Measurements from ENCODE around the gene CDCA4. TPM values are rescaled to one million over a fixed set of nuclear protein-coding genes. Genes with fewer than 3 reads are reported as not detected.

CDCA4 gene
- polyA plus RNA-seq, 3 donors: 17.4 to 19.3 (median 18.7) TPM

DNA sequence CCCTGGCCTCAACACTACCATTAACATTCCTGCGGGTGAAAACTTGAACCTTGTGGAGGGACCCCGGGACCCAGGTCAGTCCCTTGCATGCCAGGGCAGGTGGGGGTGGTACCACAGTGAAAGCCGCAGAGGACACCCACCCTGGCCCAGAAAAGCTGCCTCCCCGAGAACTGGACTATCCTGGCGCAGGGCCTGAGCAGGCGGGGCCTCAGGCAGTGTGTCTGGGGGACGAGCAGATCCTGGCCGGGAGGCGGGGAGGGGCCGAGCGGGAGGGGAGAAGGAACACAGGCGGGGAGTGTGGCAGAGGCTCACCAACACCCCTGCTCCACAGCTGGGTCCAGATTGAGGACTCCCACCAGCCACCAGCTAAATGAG, 52.7 kb downstream of the CDCA4 start:
- no peak for DNase-seq (ENCODE audit: low read depth in 3 of 3, low spot score in 2 of 3)

DNA sequence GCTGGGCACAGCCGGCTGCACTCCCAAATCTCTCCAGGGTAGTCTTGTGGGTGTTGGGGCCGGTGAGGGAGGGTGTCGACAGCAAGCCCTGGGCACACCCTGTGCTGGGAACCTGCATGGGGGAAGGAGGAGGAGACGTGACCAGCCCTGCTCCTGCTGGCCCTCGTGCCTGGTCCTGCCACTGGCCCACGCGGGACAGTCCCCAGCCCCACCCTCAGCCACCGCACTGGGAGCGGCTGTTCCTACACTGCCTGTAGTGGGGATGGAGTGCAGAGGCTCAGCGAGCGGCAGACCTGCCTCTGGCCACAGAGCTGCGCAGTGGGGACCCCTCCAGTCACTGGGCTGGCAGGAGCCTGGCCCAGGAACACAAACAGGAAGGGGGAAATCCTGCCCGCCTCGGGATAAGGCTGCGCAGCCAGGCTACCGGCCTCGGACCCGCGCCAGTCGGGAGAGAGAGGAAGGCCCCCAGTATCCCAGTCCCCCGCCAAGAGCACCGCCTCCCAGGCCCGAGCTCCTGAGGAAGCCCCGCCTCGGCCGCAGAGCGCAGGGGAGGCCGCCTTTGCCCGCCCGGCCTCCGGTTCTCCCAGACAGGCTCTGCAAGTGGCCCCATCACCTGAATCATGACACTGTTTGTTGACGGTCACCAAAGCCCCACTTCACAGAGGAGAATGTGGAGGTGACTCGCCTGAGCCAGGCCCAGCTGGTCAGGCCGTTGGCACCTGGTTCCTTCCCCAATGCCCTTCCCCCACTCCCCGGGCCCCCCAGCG, 53.3 kb downstream of the CDCA4 start:
- DNase-seq (ENCODE audit: low read depth in 3 of 3, low spot score in 2 of 3): no peak

DNA sequence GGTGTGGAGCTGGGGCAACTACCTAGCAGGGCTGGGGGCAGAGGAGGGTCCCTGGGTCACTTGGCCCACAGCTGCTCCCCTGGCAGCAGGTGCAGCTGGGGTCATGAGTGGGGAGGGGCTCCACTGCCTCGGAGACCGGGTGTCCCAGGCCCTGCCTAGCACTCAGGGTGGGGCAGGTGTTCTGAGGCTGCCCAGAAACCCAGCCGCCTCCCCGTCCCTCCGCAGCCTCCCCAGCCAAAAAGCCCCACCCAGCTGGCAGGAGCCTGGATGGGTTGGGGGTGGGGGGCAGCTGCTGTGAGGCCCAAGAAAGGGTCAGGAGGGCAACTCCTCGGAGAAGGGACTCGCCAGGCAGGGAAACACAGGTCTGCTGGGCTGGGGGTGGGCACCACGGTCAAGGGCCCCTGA, 53.9 kb downstream of the CDCA4 start:
- no peak for DNase-seq (ENCODE audit: low read depth in 3 of 3, low spot score in 2 of 3)

DNA sequence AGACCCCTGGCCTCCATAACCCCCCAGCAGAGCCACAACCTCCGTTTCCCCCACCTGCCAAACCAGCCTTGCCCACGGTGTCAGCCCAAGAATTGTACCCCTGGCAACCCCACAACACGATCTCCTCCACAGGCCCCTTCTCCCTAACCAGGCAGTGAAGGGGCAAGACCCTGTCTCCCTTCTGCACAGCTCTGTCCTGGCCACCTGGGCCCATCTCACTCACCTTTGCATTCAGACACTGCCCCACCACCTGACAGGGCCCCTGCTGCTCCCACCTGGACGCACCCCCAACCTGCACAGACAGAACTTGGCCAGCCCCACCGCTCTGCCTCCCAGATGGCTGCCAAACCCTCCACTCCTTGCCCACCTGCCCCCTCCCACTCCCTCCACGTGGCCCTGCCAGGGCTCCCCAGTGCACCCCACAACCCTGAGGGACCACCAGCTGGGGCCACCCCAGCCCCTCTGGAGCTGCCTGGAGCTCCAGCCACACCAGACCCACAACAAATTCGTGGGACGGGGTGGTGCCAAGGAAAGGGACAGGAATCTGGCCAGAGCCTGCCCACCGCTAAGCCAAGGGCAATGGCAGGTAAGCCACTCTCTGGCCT, 54.5 kb downstream of the CDCA4 start:
- DNase-seq (ENCODE audit: low read depth in 3 of 3, low spot score in 2 of 3): no peak

DNA sequence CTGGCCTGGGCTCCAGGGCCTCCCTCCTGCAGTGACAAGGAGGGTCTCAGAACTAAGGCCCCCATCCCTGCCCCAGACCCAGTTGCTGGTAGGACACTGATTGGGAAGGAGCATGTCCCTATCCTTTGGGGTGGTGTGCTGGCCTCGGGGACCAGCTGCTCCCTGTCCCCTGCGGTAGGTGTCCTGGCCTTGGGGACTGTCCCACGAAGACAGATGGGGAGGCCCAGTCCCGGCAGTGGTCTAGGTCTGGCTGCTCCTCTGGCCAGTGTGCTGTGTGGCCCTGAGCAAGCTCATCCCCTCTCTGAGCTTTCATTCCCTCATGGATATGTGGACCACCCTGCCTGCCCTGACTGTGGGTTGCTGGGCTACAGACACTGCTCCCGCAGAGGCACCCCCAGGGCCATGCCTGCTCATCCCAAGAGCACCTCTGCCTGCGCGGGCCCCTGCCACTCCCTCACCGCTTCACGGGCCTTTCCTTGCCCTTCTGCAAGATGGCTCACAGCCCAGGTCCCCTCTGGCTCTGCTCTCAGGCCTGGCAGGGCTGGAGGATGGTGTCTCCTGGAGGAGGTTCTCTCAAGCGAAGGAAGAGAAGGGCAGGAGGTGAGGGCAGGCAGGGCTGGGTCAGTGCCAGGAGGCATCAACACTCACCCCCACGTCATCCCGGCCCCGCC, 55.2 kb downstream of the CDCA4 start:
- no peak for DNase-seq (ENCODE audit: low read depth in 3 of 3, low spot score in 2 of 3)

DNA sequence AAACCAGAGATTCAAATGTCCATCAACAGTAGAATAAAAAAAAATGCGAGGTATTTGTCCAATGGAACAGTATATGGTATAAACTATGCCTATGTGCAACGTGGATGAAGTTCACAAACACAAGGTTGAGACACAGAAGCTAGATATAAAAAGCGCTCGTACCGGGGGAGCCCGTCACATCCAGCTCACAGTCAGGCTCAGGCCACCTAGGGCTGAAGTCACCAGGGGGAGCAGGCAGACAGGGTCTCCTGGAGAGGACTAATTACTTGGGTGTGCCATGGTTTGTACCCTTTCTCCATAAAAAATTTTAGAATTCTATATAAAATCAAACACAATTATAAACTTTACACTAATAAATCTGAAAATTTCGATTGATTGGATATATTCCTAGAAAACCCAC, 56.3 kb downstream of the CDCA4 start:
- no peak for DNase-seq (ENCODE audit: low read depth in 3 of 3, low spot score in 2 of 3)

Other genes starting within 250 kb of the CDCA4 start
- 100 to 1,000 TPM; 103 to 107 (median 105) TPM for gene AKT1, start 225.3 kb downstream of the CDCA4 start, polyA plus RNA-seq (ENCODE audit: insufficient read length in 3 of 3)
- 1 to 10 TPM; 3.8 to 4.4 (median 3.8) TPM for gene ZBTB42, start 220.0 kb downstream of the CDCA4 start, polyA plus RNA-seq (ENCODE audit: insufficient read length in 3 of 3)
- gene CEP170B, start 155.8 kb downstream of the CDCA4 start, polyA plus RNA-seq (ENCODE audit: insufficient read length in 3 of 3): 1 to 10 TPM; 8.1 to 9.8 (median 9.5) TPM
- 1 to 10 TPM; 2.6 to 3.2 (median 3.2) TPM for gene PLD4, start 96.2 kb downstream of the CDCA4 start, polyA plus RNA-seq (ENCODE audit: insufficient read length in 3 of 3)
- gene AHNAK2, start 42.7 kb downstream of the CDCA4 start, polyA plus RNA-seq (ENCODE audit: insufficient read length in 3 of 3): 1 to 10 TPM; 1.4 to 2.2 (median 2.0) TPM
- gene CLBA1, start 35.3 kb downstream of the CDCA4 start, polyA plus RNA-seq (ENCODE audit: insufficient read length in 3 of 3): 10 to 100 TPM; 22.0 to 22.3 (median 22.0) TPM
- under 1 TPM; 0.28 to 0.40 (median 0.32) TPM for gene GPR132, start 44.3 kb upstream of the CDCA4 start, polyA plus RNA-seq (ENCODE audit: insufficient read length in 3 of 3)
- gene JAG2, start 147.7 kb upstream of the CDCA4 start, polyA plus RNA-seq (ENCODE audit: insufficient read length in 3 of 3): 1 to 10 TPM; 6.6 to 8.0 (median 7.1) TPM
- 10 to 100 TPM; 19.2 to 26.0 (median 21.0) TPM for gene NUDT14, start 160.2 kb upstream of the CDCA4 start, polyA plus RNA-seq (ENCODE audit: insufficient read length in 3 of 3)
- 10 to 100 TPM; 30.8 to 38.3 (median 36.5) TPM for gene BTBD6, start 227.4 kb upstream of the CDCA4 start, polyA plus RNA-seq (ENCODE audit: insufficient read length in 3 of 3)